Smooth muscle cell (in vitro differentiated cells): ENCODE results near the gene EVX2. TPM values are rescaled to one million over a fixed set of nuclear protein-coding genes. Genes with fewer than 3 reads are reported as not detected.

Source experiments
- DNase-seq: peaks from one replicate; lab custom pipeline; 2025; ENCODE audit not compliant: unreplicated experiment; lab: John Stamatoyannopoulos, UW
- H2AFZ ChIP-seq: fragments of 200-600 bp; sonication (generic); 2 replicates; pipeline ENCODE4 v1.6.0; 2016; ENCODE audit warnings: antibody characterized with exemption, low read depth, mild to moderate bottlenecking
- H3F3A ChIP-seq: fragments of 200-600 bp; sonication (generic); 2 replicates; pipeline ENCODE4 v1.6.0; 2017; ENCODE audit warnings: antibody characterized with exemption, low read depth
- H3K27ac ChIP-seq: fragments of 200-600 bp; sonication (generic); 2 replicates; pipeline ENCODE4 v1.5.1; 2016; ENCODE audit warnings: low read depth, mild to moderate bottlenecking
- H3K27me3 ChIP-seq: fragments of 200-600 bp; sonication (generic); 2 replicates; pipeline ENCODE4 v1.6.1; 2016; ENCODE audit warnings: low read depth, mild to moderate bottlenecking
- H3K36me3 ChIP-seq: fragments of 200-600 bp; sonication (generic); 2 replicates; pipeline ENCODE4 v1.5.1; 2016; ENCODE audit warnings: low read depth
- H3K4me1 ChIP-seq: fragments of 200-600 bp; sonication (generic); 2 replicates; pipeline ENCODE4 v1.5.1; 2016; ENCODE audit warnings: low read depth
- H3K4me2 ChIP-seq: fragments of 200-600 bp; sonication (generic); 2 replicates; pipeline ENCODE4 v1.6.0; 2016; ENCODE audit warnings: mild to moderate bottlenecking
- H3K4me3 ChIP-seq: fragments of 200-600 bp; sonication (generic); 2 replicates; pipeline ENCODE4 v1.5.1; 2016; ENCODE audit warnings: mild to moderate bottlenecking
- H3K79me2 ChIP-seq: fragments of 200-600 bp; sonication (generic); 2 replicates; pipeline ENCODE4 v1.6.0; 2016; ENCODE audit warnings: low read depth, mild to moderate bottlenecking
- H3K9ac ChIP-seq: fragments of 200-600 bp; sonication (generic); 2 replicates; pipeline ENCODE4 v1.6.0; 2016; ENCODE audit warnings: low read depth
- H3K9me3 ChIP-seq: fragments of 200-600 bp; sonication (generic); replicated peaks from 2 replicates; pipeline ENCODE4 v1.5.1; 2016; ENCODE audit warnings: low read depth
- H4K20me1 ChIP-seq: fragments of 200-600 bp; sonication (generic); 2 replicates; pipeline ENCODE4 v1.6.0; 2016; ENCODE audit warnings: low read depth
- WGBS: methylation state at CpG from one replicate; pipeline ENCODE4 v1.1.7; 2016; ENCODE audit warnings: low lambda C conversion rate; 5-methylcytosine and 5-hydroxymethylcytosine counted together
- polyA plus RNA-seq: library from polyadenylated mRNA; unstranded; fragments of >200 nt; fragmentation: Nextera tagmentation; extraction: Ambion mirVana; gene quantifications from 2 replicates; pipeline ENCODE4 v1.2.1, GENCODE V29; 2016
- total RNA-seq: library from RNA; depleted of rRNA; stranded (reverse); fragments of >200 nt; gene quantifications from 2 replicates; pipeline ENCODE4 v1.2.3, GENCODE V29; 2014
- TF ChIP-seq, protein P1 (sequence below): fragments of 200-600 bp; sonication (generic); IDR thresholded peaks from 2 replicates; pipeline ENCODE4 v1.5.1; 2017; ENCODE audit warnings: borderline replicate concordance, mild to moderate bottlenecking, antibody characterized with exemption; ENCODE audit not compliant: insufficient read depth, poor library complexity, severe bottlenecking

The EVX2 gene
- total RNA-seq (0.04 TPM in 1 of 2 replicates, not detected in the other), polyA plus RNA-seq (not detected in 2 replicates)

DNA sequence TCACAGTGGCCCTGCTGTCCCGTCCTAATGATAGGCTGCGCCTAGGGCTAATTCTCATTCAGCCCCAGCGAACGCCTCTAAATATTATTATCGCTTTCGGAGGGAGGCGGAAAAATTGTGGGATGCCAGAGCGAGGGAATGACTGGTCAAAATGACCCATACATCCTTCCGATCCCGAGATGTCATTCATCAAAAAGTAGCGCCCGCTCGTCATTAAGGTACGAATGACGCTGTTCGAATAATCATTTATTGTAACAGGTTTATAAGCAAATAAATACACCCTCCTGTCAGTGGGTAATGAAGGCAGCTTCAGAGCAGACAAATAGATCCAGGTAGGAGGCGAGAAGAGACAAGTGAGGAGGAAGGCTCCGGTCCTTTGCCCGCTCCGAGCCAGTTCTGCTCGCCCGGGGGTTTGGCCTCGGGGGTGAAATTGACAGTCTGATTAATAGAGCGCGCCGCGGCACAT lies at the start of gene EVX2:
TSS of gene EVX2 (minus strand) at position 167 of the 466 bp plus-strand sequence. CDS start 186 bp downstream, outside the sequence.
- TF ChIP-seq, protein P1, sequence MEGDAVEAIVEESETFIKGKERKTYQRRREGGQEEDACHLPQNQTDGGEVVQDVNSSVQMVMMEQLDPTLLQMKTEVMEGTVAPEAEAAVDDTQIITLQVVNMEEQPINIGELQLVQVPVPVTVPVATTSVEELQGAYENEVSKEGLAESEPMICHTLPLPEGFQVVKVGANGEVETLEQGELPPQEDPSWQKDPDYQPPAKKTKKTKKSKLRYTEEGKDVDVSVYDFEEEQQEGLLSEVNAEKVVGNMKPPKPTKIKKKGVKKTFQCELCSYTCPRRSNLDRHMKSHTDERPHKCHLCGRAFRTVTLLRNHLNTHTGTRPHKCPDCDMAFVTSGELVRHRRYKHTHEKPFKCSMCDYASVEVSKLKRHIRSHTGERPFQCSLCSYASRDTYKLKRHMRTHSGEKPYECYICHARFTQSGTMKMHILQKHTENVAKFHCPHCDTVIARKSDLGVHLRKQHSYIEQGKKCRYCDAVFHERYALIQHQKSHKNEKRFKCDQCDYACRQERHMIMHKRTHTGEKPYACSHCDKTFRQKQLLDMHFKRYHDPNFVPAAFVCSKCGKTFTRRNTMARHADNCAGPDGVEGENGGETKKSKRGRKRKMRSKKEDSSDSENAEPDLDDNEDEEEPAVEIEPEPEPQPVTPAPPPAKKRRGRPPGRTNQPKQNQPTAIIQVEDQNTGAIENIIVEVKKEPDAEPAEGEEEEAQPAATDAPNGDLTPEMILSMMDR, result no peak
- whole genome bisulfite sequencing, result 7% methylated on average over 27 of the region's 27 CpGs
- H4K20me1 ChIP-seq, result no peaks in the 10 kb centered on the region
- peak within 1 kb of the TSS; percentile 82 for H3K4me2 ChIP-seq
- no peaks in the 10 kb centered on the region for H3K9me3 ChIP-seq
- H3K9ac ChIP-seq, result no peak within 1 kb of the TSS
- H2AFZ ChIP-seq, result peak within 1 kb of the TSS; percentile 43
- no peaks in the 10 kb centered on the region for H3F3A ChIP-seq
- H3K27ac ChIP-seq, result no peak within 1 kb of the TSS
- no peaks in the 10 kb centered on the region for H3K79me2 ChIP-seq
- no peaks in the 10 kb centered on the region for H3K36me3 ChIP-seq
- DNase-seq, result no peak
- H3K4me1 ChIP-seq, result peaks cover 27% of the 10 kb centered on the region
- peaks cover 97% of the 10 kb centered on the region for H3K27me3 ChIP-seq
- H3K4me3 ChIP-seq, result peak within 1 kb of the TSS; percentile 44

GRCh38 chr2:176133389-176133788 lies 49.6 kb upstream of the EVX2 start:
- DNase-seq, result no peak
- Histone ChIP-seq H3K9ac (no peak overlapping the region), H3F3A (no peaks in the 10 kb centered on the region), H3K4me2 (no peak overlapping the region), H3K79me2 (no peaks in the 10 kb centered on the region), H3K4me3 (no peak overlapping the region), H3K27me3 (peaks cover 98% of the 10 kb centered on the region), H3K4me1 (peaks cover 7% of the 10 kb centered on the region), H3K9me3 (no peaks in the 10 kb centered on the region), H2AFZ (no peak overlapping the region), H4K20me1 (no peaks in the 10 kb centered on the region), H3K27ac (no peak overlapping the region), H3K36me3 (no peaks in the 10 kb centered on the region)
- TF ChIP-seq, protein P1, result no peak

DNA sequence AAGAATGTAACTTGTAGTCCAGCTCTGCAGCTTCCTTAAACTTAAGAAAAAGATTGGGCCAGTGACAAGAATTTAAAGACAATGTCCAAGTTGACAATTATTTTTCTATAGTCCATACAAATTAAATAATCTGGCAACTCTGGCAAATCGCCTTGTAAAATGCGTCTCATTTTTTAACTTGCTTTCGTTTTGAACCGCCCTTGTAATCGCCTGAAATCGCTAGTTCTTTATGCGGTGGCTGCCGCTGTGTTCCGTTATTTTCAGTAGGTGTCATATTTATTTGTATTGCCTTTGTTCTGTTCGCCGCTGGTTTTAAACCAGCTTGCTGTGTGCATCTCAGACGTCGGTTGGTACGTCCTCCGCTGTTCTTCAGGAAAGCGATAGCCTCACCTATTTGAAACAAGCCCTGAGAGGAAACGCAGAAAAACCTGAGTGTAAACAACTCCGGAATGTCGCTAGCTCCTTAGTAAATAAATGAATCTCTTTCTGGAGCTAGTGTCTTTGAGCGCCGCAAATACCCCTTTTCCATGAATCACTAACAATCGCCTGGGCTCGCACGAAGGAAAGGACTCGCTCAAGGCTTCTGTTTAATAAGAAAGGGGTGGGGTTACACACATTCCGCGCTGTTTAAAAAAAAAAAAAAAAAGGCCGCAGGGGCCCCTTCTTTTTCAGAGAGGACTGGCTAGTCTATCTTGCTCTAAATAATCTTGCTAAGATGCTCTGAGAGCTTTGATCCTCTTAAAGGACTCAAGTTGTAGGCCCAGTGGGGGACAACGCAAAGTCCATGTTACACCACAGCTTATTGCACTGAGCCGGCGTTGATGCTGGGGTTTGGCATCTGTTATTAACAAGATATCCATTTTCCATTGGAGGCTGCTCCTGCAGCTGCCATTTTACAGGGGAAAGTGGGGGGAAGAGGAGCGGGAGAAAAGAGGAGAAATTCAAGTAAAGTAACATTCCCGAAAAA lies 48.7 kb upstream of the EVX2 start:
- Histone ChIP-seq H3K9me3 (no peaks in the 10 kb centered on the region), H3K9ac (no peak overlapping the region), H3K4me2 (peak overlapping the region; percentile 84), H3K27me3 (peaks cover 98% of the 10 kb centered on the region), H3K4me1 (peaks cover 7% of the 10 kb centered on the region), H2AFZ (peak overlapping the region; percentile 11), H3F3A (no peaks in the 10 kb centered on the region), H3K36me3 (no peaks in the 10 kb centered on the region), H4K20me1 (no peaks in the 10 kb centered on the region), H3K4me3 (peak overlapping the region; percentile 37), H3K27ac (no peak overlapping the region), H3K79me2 (no peaks in the 10 kb centered on the region)
- no peak for DNase-seq
- TF ChIP-seq, protein P1, result no peak
- 9% methylated on average over 33 of the region's 33 CpGs for WGBS
